Fibroblast of skin of right quadriceps (primary cell): ENCODE measurements around the gene RAP1GAP2.
"Not testable (repeated sequence)": the region's sequence is repeated elsewhere in the genome, so short reads cannot be mapped to it uniquely, and the experiment has no call there.

ENCODE experiments used
- DNase-seq: peaks from one replicate; pipeline ENCODE4 v3.0.0-alpha.2; 2013

The RAP1GAP2 gene

GRCh38 chr17:3030096-3030495, 233.9 kb downstream of the RAP1GAP2 start:
- DNase-seq: peak; percentile 70

GRCh38 chr17:3030852-3031470, 234.7 kb downstream of the RAP1GAP2 start:
- DNase-seq: not testable (repeated sequence)

- DNase-seq: no peak
Measured at GRCh38 chr17:3032258-3033247, 236.3 kb downstream of the RAP1GAP2 start.

- DNase-seq: no peak
Measured at GRCh38 chr17:3033248-3033640, 237.0 kb downstream of the RAP1GAP2 start.

GRCh38 chr17:3033741-3034577, 237.7 kb downstream of the RAP1GAP2 start:
- DNase-seq: no peak

GRCh38 chr17:3034578-3034920, 238.3 kb downstream of the RAP1GAP2 start:
- DNase-seq: no peak

GRCh38 chr17:3035256-3035967, 239.2 kb downstream of the RAP1GAP2 start:
- DNase-seq: no peak

GRCh38 chr17:3035968-3036280, 239.7 kb downstream of the RAP1GAP2 start:
- no peak for DNase-seq

- no peak for DNase-seq
Measured at GRCh38 chr17:3036800-3037199, 240.6 kb downstream of the RAP1GAP2 start.

- DNase-seq: no peak
Measured at GRCh38 chr17:3037259-3037658, 241.0 kb downstream of the RAP1GAP2 start.

GRCh38 chr17:3038941-3039340, 242.7 kb downstream of the RAP1GAP2 start:
- DNase-seq: no peak

- no peak for DNase-seq
Measured at GRCh38 chr17:3039736-3040135, 243.5 kb downstream of the RAP1GAP2 start.

- no peak for DNase-seq
Measured at GRCh38 chr17:3040882-3041281, 244.6 kb downstream of the RAP1GAP2 start.

- DNase-seq: no peak
Measured at GRCh38 chr17:3043737-3044365, 247.6 kb downstream of the RAP1GAP2 start.

GRCh38 chr17:3046753-3047152, 250.5 kb downstream of the RAP1GAP2 start:
- DNase-seq: no peak

- peak; percentile 97 for DNase-seq
Measured at GRCh38 chr17:3048727-3049471, 252.7 kb downstream of the RAP1GAP2 start.

- no peak for DNase-seq
Measured at GRCh38 chr17:3049705-3050295, 253.6 kb downstream of the RAP1GAP2 start.

- not testable (repeated sequence) for DNase-seq
Measured at GRCh38 chr17:3054868-3055267, 258.6 kb downstream of the RAP1GAP2 start.

- not testable (repeated sequence) for DNase-seq
Measured at GRCh38 chr17:3062824-3063377, 266.7 kb downstream of the RAP1GAP2 start.

- not testable (repeated sequence) for DNase-seq
Measured at GRCh38 chr17:3063507-3063906, 267.3 kb downstream of the RAP1GAP2 start, which contains the start of gene OR1D5. TSS of gene OR1D5 (minus strand) at chr17:3063607. CDS start at chr17:3063607, 0 bp downstream.

- DNase-seq: not testable (repeated sequence)
Measured at GRCh38 chr17:3065192-3065591, 269.0 kb downstream of the RAP1GAP2 start.
